HG03460 (cell line): ENCODE data around the gene M6PR.

ENCODE experiments used
- ATAC-seq: cut with Tn5 transposase; IDR thresholded peaks from one replicate; pipeline ENCODE4 v1.9.1; 2021; ENCODE audit not compliant: unreplicated experiment

Gene M6PR

DNA sequence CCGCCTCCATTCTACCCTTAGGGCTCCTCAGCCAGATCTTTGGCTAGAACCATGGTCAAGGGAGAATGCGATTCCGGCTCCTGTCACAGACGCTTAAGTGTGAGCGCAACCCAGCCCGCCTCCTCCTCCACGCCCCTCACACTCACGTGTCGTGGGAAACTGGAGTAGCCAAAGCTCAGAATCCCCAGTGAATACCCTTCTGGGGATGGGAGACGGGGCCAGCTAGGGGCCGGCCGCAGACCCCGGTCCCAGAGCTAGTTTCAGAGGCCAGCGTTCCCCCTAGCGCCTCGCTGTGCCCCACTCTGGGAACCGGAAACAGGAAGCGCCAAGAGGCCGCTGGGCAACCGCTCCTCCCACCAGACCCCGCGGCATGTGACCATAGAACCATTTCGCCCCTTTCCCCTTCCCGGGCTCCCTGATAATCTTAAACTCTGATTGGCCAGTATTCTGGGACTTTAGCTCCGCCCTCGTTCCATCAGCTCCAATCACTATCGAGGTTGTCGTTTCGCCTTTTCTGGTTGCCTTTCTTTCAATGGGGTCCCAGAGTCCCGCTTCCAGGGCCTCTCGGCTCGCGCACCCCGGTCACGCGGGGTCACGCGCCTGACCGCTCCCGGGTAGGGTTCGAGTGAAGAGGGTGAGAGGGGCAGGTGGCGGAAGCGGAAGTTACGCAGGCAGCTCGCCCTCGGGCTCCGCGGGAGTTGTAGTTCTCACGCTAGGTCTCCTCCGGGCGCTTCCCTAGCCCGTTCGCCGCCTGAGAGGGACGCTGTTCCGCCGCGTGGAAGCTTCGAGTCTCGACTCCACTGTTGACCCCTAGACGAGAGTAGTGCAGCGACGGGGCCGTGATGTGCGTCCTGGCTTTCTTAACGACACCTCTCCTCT is at the start of gene M6PR:
Gene M6PR, minus strand, starts transcription at position 304 of the 879 bp plus-strand sequence. CDS start 3,241 bp downstream, outside the sequence.
- peak; percentile 81 for ATAC-seq

DNA sequence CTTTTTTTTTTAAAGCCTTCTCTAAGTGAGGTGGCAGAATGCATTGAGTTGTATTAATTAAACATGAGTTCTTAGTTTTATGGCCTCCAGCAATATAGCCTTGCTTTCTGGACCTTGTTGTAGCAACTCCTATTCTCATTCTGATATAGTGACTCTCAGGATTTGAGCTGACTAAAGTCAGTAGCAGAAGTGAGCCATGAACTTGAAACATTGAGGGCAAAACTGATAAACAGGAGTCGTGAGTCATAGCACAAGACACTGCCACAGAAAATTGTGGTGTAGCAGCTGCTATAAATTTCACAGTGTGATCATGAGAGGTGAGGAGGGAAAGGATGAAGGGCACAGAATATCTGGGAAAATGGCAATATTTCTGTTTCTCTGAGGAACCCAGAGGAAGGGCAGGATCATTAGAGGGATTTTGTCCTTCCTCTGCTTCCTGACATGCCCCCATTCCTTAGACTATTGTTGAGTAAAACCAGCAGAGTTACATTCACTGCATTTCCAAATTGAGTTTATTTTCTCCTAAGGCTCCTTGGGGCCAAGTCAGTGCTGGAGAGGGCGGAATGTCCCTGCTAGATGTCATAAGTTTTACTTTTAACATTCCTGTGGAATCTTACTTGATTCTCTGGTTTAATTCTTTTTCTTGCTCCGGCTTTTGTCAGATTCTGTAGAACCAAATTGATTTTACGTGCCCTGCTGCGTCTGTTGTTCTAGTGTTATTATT is 47.4 kb upstream of the M6PR start:
- peak; percentile 98 for ATAC-seq

DNA sequence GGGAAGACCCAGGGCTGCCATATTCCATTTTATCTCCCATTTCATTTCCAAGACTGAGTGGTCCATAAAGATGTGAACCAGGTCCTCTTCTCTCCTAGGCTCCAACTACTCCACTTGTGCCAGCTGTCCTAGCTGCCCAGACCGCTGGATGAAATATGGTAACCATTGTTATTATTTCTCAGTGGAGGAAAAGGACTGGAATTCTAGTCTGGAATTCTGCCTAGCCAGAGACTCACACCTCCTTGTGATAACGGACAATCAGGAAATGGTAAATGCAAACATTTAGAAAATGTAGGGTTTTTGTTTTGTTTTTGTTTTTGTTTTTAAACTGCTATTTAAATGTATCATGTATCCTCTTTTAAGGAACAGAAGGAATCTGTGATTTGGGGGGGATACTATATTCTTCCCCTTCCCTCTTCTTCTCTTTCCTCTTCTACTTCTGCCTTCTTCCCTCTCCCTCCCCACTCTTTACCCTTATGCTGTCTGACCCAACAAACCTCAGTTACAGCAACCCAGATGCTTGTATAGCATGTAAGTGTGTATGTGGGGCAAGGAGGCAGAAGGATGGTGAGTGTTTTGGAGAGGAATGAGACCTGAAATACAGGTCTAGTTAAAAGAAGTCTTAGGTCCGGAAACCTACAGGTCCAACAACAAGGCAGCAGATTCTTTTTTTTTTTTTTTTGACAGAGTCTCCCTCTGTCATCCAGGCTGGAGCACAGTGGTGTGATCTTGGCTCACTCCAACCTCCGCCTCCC is 45.8 kb upstream of the M6PR start:
- ATAC-seq = no peak

GRCh38 chr12:8993827-8994226 is 44.4 kb upstream of the M6PR start:
- ATAC-seq = no peak

DNA sequence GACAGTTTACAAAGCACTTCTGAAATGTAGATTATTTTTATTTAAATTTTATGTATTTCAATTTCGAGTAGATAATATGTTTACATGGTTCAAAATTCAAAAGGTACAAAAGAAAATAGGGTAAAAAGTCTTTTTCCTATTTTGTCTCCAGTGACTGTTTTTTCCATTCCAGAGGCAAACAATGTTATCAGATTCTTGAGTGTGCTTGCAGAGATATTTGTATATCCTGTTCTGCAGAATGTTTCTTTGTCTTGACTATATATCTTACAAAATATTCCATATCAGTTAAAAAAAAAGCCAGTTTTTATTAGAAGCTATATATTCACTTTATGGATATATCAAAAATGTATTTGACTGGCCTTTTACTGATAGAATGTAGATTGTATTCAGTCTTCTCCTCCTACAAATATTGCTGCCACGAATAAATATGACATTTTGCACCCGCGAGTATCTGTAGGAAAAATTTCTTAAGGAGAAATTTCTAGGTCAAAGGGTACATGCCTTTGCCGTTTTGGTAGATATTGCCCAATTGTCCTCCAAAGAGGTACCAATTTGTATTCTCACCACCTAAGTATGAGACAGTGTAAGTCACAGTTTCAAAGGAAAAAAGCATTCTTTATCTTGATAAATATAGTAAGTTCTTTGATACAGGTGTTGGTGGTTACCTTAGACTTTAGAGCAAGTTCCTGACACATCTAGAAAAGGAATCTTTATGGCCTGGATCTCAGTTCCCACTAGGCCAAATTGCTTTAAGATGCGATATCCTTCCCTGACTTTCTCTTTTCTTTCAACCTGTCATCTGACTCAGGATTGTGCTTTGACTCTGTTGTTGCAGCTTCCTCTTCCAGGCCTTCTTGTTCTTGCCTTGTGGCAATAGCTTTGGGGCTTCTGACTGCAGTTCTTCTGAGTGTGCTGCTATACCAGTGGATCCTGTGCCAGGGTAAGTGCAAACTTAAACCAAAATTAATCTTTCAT is 42.2 kb upstream of the M6PR start:
- ATAC-seq = no peak

GRCh38 chr12:8989413-8989812 is 40.0 kb upstream of the M6PR start, which contains the start of gene KLRG1:
KLRG1 (plus strand) TSS chr12:8989546; CDS start chr12:8989636, 90 bp downstream.
- no peak for ATAC-seq

GRCh38 chr12:8987685-8988084 is 38.2 kb upstream of the M6PR start:
- ATAC-seq = no peak

- no peak for ATAC-seq
Measured at GRCh38 chr12:8987163-8987562, 37.7 kb upstream of the M6PR start.

DNA sequence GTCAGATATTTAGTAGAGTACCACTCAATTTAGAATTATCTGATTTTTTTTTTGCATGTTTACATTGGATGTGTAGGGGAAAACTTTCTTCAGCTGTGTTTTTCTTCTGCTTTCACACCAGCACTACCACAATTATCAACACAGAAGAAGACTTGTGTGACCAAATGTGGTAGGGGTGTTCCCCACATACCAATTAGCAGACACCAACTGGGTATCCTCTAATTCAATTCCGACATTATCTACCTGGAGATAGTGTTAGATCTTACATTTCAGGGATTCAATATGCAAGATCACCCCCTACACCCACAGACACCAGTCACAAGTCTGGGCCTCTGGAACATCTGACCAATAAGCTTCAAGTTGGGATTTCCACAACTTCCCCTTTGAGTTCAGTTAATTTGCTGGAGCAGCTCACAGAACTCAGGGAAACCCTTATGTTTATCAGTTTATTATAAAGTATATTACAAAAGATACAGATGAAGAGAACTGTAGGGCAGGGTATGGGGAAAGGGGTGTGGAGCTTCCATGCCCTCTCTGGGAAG is 35.8 kb upstream of the M6PR start:
- ATAC-seq = no peak

DNA sequence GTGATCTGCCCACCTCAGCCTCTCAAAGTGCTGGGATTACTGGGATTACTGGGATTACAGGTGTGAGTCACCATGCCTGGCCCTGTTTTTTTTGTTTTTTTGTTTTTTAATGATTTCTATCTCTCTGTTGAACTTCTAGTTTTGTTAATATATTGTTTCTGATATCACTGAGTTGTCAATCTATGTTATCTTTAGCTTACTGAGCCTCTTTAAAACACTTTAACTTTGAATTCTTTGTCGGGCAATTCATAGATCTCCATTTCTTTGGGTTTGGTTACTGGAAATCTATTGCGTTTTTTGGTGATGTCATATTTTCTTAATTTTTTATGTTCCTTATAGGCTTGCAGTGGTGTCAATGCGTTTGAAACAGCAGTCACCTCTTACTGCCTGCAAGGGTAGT is 30.7 kb upstream of the M6PR start:
- ATAC-seq = no peak

DNA sequence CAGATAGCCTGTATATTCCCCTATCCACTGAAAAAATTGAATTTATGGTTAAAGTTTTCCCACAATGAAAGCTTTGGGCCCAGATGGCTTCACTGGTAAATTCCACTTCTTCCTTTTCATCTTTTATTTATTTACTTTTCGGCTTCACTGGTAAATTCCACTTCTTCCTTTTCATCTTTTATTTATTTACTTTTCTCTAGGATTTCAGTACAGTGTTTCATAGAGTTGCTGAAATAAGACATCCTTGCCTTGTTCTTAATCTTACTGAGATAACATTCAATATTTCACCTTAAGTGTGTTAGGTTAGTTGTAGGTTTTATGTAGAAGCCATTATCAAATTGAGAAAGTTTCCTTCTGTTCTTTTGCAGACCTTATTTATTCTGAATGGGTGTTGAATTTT is 21.0 kb upstream of the M6PR start:
- ATAC-seq = no peak

GRCh38 chr12:8969861-8970411 is 20.5 kb upstream of the M6PR start:
- ATAC-seq = no peak

DNA sequence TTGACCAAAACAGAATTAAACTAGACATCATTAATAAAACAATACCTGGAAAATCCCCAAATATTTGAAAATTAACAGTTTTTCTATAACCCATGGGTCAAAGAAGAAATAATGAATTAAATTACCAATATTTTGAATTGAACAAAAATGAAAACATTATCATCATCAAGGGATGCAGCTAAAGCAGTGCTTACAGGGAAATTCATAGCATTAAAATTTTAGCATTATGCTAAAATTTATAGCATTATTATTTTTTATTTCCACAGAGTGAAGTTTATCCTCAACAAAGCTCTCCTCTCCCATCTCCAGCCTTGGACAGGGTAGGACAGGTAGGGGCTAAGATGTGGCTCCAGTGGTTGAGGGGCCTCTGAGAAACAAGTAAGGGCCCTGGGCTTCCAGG is 19.3 kb upstream of the M6PR start:
- no peak for ATAC-seq

GRCh38 chr12:8960176-8960575 is 10.7 kb upstream of the M6PR start:
- no peak for ATAC-seq

DNA sequence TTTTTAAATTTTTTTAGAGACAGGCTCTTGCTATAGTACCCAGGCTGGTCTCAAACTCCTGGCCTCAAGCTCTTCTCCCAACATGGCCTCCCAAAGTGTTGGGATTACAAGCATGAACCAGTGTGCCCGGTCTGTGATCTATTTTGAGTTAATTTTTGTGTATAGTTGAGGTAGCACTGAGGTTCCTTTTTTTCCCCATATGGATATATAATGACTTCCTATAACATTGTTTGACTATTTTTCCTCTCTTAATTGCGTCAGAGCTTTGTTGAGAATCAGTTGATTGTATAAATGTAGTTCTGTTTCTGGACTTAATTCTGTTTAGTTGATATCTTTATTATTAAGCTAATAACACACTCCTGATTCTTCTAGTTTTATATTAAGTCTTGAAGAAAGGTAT is 8.6 kb upstream of the M6PR start:
- no peak for ATAC-seq

GRCh38 chr12:8957561-8957960 is 8.1 kb upstream of the M6PR start:
- ATAC-seq = no peak

GRCh38 chr12:8956772-8957171 is 7.3 kb upstream of the M6PR start:
- no peak for ATAC-seq

GRCh38 chr12:8956073-8956472 is 6.6 kb upstream of the M6PR start:
- no peak for ATAC-seq

- no peak for ATAC-seq
Measured at GRCh38 chr12:8953773-8954402, 4.4 kb upstream of the M6PR start.
